GM21723 (cell line): ENCODE measurements around the gene PANK2.
A peak's percentile ranks its signal among the peaks of the same experiment; 100 is the strongest.

Experiments
- ATAC-seq: cut with Tn5 transposase; IDR thresholded peaks from one replicate; pipeline ENCODE4 v1.9.1; 2021; ENCODE audit warnings: mild to moderate bottlenecking, moderate library complexity; ENCODE audit not compliant: unreplicated experiment

PANK2 gene

GRCh38 chr20:3900187-3900604 is 11.0 kb downstream of the PANK2 start:
- ATAC-seq, result no peak

- ATAC-seq, result no peak
Observed at GRCh38 chr20:3901028-3901705, 12.0 kb downstream of the PANK2 start.

- no peak for ATAC-seq
Observed at GRCh38 chr20:3901706-3902440, 12.7 kb downstream of the PANK2 start.

GRCh38 chr20:3902446-3902845 is 13.3 kb downstream of the PANK2 start:
- ATAC-seq, result no peak

- no peak for ATAC-seq
Observed at GRCh38 chr20:3904224-3904623, 15.0 kb downstream of the PANK2 start.

GRCh38 chr20:3904857-3905256 is 15.7 kb downstream of the PANK2 start:
- ATAC-seq, result no peak

- peak; percentile 89 for ATAC-seq
Observed at GRCh38 chr20:3906744-3907721, 17.8 kb downstream of the PANK2 start.

GRCh38 chr20:3908667-3909066 is 19.5 kb downstream of the PANK2 start:
- ATAC-seq, result no peak

GRCh38 chr20:3909952-3910366 is 20.8 kb downstream of the PANK2 start:
- no peak for ATAC-seq

GRCh38 chr20:3910853-3911252 is 21.7 kb downstream of the PANK2 start:
- no peak for ATAC-seq

GRCh38 chr20:3911956-3912355 is 22.8 kb downstream of the PANK2 start:
- no peak for ATAC-seq

GRCh38 chr20:3914446-3914845 is 25.3 kb downstream of the PANK2 start:
- no peak for ATAC-seq

GRCh38 chr20:3915691-3916090 is 26.5 kb downstream of the PANK2 start:
- ATAC-seq, result no peak

GRCh38 chr20:3916364-3916763 is 27.2 kb downstream of the PANK2 start:
- no peak for ATAC-seq

- ATAC-seq, result no peak
Observed at GRCh38 chr20:3919352-3919751, 30.2 kb downstream of the PANK2 start.

- ATAC-seq, result no peak
Observed at GRCh38 chr20:3922223-3922982, 33.2 kb downstream of the PANK2 start.

- no peak for ATAC-seq
Observed at GRCh38 chr20:3922983-3923339, 33.8 kb downstream of the PANK2 start.

GRCh38 chr20:3923818-3924217 is 34.6 kb downstream of the PANK2 start:
- ATAC-seq, result no peak

- no peak for ATAC-seq
Observed at GRCh38 chr20:3924304-3925112, 35.3 kb downstream of the PANK2 start.
